Measurements from ENCODE around the gene GALM.

The GALM gene

GRCh38 chr2:38765551-38765950 is 99.6 kb downstream of the GALM start:
- no peaks in the 10 kb centered on the region for H3K9me3 ChIP-seq (ENCODE audit: control insufficient read depth, insufficient read depth, low read depth, low read length)
- H3K27ac ChIP-seq (ENCODE audit: extremely low read depth, low read depth, low read length): no peak overlapping the region
- no peak overlapping the region for H3K4me3 ChIP-seq (ENCODE audit: low read depth, low read length)
- TF ChIP-seq ZNF184 (tag by site-specific recombination; IDR thresholded peaks at IDR 0.05) (no peak), MZF1 (tag by site-specific recombination; IDR thresholded peaks at IDR 0.05; ENCODE audit: borderline replicate concordance) (no peak), REST (tag by site-specific recombination; IDR thresholded peaks at IDR 0.05) (no peak), KLF16 (tag by site-specific recombination; IDR thresholded peaks at IDR 0.05) (no peak), ZNF146 (tag by site-specific recombination; IDR thresholded peaks at IDR 0.05) (no peak), BCL11A (tag by site-specific recombination; IDR thresholded peaks at IDR 0.05; ENCODE audit: low read depth) (no peak), ZNF366 (tag by site-specific recombination; conservative IDR thresholded peaks at IDR 0.05) (no peak), ZNF548 (tag by site-specific recombination; IDR thresholded peaks at IDR 0.05) (no peak)
- CTCF ChIA-PET: interaction anchor here (0.9 kb wide), 1 partner anchor 186 kb away, joined by 3 read pairs; no protein-coding TSS in a partner anchor
- H3K36me3 ChIP-seq (ENCODE audit: control insufficient read depth in 2 of 2, insufficient read depth in 1 of 2, low read length in 2 of 2): no peaks in the 10 kb centered on the region
- POLR2A ChIA-PET: interaction anchor here (1.8 to 6.8 kb wide), 2 partner anchors 15 kb away, joined by 18 to 65 read pairs; partner anchors contain the start of gene SRSF7
- no peaks in the 10 kb centered on the region for H3K4me1 ChIP-seq (ENCODE audit: control insufficient read depth, insufficient read depth, low read length)

- no peaks in the 10 kb centered on the region for H3K9me3 ChIP-seq (ENCODE audit: control insufficient read depth, insufficient read depth, low read depth, low read length)
- H3K4me1 ChIP-seq (ENCODE audit: control insufficient read depth, insufficient read depth, low read length): no peaks in the 10 kb centered on the region
- TF ChIP-seq ZNF426 (tag by site-specific recombination; IDR thresholded peaks at IDR 0.05) (no peak), RBAK (tag by site-specific recombination; IDR thresholded peaks at IDR 0.05) (no peak), ZNF133 (tag by site-specific recombination; IDR thresholded peaks at IDR 0.05) (no peak), ZNF785 (tag by site-specific recombination; IDR thresholded peaks at IDR 0.05) (no peak), ZNF513 (tag by site-specific recombination; IDR thresholded peaks at IDR 0.05) (no peak), ZSCAN30 (tag by site-specific recombination; IDR thresholded peaks at IDR 0.05) (no peak), ZNF660 (tag by site-specific recombination; IDR thresholded peaks at IDR 0.05) (no peak), ZNF596 (tag by site-specific recombination; IDR thresholded peaks at IDR 0.05) (no peak), ZNF521 (tag by site-specific recombination; IDR thresholded peaks at IDR 0.05) (no peak), SETDB1 (IDR thresholded peaks at IDR 0.05; ENCODE audit: insufficient read length, low read length) (no peak), KLF10 (tag by site-specific recombination; IDR thresholded peaks at IDR 0.05) (no peak)
- ChIA-PET POLR2A (interaction anchor here (5.4 kb wide), 1 partner anchor 20 kb away, joined by 71 read pairs; the partner anchor contains the start of gene SRSF7), CTCF (no interaction called here)
- H3K4me3 ChIP-seq (ENCODE audit: low read depth, low read length): no peak overlapping the region
- H3K27ac ChIP-seq (ENCODE audit: extremely low read depth, low read depth, low read length): no peak overlapping the region
- H3K36me3 ChIP-seq (ENCODE audit: control insufficient read depth in 2 of 2, insufficient read depth in 1 of 2, low read length in 2 of 2): no peaks in the 10 kb centered on the region
These were observed 105.7 kb downstream of the GALM start for GRCh38 chr2:38771632-38772031.
